ENCODE data around the gene OR13C9.
A peak's percentile ranks its signal among the peaks of the same experiment; 100 is the strongest.
"Not testable (repeated sequence)": the region's sequence is repeated elsewhere in the genome, so short reads cannot be mapped to it uniquely, and the experiment has no call there.

The OR13C9 gene, protein sequence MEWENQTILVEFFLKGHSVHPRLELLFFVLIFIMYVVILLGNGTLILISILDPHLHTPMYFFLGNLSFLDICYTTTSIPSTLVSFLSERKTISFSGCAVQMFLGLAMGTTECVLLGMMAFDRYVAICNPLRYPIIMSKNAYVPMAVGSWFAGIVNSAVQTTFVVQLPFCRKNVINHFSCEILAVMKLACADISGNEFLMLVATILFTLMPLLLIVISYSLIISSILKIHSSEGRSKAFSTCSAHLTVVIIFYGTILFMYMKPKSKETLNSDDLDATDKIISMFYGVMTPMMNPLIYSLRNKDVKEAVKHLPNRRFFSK

DNA sequence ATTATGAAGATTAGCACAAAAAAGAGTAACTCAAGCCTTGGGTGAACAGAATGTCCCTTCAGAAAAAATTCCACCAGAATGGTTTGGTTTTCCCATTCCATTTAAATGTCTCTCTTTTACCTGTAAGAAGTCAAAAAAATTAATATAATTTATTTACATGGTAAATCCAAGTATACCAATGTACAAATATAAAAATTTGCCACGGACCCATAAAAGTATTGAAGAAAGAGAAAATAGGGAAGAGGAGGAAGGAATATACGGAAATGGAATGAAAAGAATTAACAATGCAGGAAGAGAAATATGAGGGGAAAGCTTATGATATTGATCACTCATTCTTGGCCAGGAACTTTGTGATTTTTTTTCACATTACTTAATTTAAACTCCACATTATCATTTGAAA, at the start of gene OR13C9:
OR13C9 (minus strand) TSS at position 101 of the 400 bp plus-strand sequence; CDS start at position 101, 0 bp downstream.
- no peak for DNase-seq

DNA sequence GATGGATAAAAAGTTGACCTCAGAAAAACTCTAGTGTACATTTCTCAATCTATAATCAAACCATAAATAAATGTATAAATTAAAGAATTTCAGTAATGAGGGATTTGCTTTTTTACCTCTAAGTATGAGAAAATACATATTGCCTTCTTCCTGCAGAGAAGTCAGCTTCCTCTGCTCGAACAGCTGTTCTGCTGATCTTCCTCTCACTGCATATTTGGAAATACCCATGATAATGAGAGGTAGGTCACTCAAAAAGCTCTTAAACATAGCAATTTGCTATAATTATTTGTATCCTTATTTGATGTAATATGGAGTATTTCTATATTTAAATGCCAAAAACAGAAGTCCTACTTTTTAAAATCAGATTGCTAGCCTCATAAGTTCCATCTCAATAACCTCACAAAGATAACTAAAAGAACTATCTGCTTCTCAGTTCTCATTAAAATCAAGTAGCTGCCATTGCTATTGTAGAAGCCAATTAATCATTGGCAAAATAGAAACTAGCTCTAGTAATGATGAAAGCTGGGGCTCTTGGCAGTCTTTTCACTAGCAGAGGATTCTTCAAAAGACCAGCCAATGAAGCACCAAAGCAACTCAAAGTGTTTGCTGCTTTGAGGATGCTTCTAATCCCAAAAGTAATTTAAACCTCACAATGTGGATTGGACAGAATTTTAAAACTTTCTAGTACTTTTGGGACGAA, 40.6 kb upstream of the OR13C9 start:
- DNase-seq: no peak

DNA sequence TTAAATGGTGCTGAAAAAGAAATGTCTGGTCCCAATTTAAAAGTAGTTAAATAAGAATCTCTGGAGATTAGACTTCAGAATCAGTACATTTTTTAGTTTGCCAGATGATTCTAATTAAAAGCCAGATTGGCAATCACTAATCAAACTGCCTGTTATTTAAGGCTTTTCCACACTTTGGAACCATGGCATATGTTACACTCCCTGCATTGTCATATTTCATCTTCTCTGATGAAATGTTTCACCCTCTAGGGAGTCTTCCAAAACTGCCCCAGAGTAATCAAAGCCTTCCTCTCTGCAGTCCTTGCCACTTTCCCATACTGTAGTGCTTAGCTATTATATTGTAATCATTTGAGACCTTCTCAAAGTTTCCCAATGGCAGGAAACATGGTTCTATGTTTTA, 17.5 kb upstream of the OR13C9 start:
- DNase-seq: no peak

DNA sequence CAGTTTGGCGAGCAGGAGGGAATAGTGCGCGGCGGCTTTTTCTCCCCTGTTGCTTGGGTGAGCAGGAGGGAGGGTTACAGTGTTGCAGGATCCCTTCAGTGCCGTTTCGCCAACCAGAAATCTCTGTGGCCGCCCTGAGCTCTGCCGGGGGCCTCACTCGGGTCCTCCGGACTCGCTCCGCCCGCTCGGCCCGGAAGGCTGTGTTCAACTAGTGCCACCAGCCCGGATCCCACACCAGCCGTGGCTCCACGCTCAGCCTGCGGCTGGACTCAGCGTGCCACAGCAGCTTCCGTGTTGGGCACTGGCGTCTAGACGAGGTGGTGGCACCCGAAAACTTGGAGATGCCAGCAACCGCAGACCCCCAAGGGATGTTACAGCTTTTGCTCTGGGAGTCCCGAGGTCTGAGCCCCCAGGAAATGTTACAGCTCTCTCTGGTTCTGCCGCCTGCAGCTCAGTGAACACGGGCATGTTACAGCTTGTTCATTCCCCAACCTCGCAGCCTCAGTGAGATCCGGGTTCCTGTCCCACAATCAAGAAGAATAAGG, 16.0 kb upstream of the OR13C9 start:
- no peak for DNase-seq

DNA sequence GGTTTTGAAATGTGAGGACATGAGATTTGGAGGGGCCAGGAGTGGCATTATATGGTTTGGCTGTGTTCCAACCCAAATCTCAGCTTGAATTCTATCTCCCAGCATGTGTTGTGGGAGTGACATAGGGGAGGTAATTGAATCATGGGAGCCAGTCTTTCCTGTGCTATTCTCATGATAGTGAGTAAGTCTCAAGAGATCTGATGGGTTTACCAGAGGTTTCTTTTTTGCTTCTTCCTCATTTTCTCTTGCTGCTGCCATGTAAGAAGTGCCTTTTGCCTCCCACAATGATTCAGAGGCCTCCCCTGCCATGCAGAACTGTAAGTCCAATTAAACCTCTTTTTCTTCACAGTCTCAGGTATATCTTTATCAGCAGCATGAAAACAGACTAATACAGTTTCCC, 8.0 kb upstream of the OR13C9 start:
- DNase-seq: not testable (repeated sequence)

DNA sequence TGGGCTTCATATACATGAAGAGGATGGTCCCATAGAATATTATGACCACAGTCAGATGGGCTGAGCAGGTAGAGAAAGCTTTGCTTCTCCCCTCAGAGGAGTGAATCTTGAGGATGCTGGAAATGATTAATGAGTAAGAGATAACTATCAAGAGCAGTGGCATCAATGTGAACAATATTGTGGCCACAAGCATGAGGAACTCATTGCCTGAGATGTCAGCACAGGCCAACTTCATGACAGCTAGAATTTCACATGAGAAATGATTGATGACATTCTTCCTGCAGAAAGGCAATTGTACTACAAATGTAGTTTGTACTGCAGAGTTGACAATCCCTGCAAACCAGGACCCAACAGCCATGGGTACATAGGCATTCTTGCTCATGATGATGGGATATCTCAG, 586 bp downstream of the OR13C9 start:
- no peak for DNase-seq

DNA sequence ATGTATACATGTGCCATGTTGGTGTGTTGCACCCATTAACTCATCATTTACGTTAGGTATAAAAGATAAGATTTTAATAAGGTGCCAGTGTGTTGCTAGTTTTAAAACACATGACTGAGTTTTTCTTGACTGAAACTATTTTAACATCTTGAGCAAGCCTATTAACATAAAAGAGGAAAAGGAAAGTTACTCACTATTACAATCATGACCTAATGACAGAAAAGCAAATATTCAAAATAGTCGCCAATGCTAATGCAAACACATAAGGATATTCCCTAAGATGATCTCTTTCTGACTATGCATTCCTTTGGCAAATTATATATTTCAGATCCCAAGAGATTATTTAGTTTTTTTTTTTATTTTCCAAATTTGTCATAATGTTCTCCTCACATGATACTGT, 6.8 kb downstream of the OR13C9 start:
- no peak for DNase-seq

DNA sequence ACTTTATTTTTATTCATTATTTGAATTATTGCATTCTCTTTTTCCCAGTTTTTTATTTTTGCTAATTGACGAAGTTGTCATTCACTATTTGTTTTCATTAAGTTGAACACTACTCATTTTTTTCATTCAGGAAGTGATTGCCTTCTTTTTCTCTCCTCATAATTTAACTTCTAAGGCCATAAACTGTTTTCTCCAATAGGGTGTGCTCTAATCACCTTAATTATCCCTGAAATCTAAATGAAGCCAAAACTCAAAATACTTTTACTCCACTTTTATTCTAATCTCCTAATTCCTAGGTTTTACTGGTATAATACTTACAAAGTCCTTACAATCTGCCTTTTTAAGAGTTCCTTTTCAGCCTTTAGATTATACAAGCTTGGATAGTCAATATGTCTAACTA, 9.7 kb downstream of the OR13C9 start:
- no peak for DNase-seq

DNA sequence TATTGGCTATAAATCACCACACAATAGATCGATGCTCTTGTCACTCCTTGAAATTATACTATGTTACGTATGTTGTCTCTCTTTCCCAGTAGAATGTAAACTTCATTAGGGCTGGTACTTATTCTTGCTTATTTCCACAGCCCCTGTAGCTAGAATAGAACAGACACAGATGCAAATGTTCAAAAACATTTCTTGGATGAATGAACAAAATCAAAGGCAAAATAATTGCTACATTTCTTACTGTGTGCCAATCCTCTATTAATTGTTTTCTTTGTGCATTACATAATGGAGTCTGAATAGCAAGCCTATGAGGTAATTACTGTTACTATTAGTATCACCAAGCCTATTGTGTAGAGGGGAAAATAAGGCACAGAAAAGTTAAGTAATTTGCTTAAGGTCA, 11.9 kb downstream of the OR13C9 start:
- DNase-seq: peak; percentile 14

DNA sequence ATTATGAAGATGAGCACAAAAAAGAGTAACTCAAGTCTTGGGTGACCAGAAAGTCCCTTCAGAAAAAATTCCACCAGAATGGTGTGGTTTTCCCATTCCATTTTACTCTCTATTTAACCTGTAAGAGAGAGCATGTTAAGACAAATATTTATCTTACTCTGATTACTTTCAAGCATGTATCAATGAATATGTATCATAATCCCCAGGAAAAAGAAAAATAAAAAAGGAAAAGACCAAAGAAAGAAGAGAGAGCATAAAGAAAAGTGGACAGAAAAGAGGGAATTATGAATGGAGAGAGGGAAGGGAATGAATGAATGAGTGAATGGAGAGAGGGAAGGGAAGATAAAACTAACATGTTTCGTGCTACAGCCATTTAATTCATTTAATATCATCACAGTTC, 12.5 kb downstream of the OR13C9 start, which contains the start of gene OR13C2:
OR13C2 (minus strand) TSS at position 101 of the 400 bp plus-strand sequence; CDS start at position 101, 0 bp downstream.
- DNase-seq: not testable (repeated sequence)

DNA sequence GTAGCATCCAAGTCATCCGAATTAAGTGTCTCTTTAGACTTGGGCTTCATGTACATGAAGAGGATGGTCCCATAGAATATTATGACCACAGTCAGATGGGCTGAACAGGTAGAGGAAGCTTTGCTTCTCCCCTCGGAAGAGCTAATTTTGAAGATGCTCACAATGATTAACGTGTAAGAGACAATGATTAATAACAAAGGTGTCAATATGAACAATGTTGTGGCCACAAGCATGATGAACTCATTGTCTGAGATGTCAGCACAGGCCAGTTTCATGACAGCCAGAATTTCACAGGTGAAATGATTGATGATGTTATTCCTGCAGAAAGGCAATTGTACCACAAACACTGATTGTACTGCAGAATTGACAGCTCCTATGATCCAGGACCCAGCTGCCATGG, 13.2 kb downstream of the OR13C9 start:
- no peak for DNase-seq

DNA sequence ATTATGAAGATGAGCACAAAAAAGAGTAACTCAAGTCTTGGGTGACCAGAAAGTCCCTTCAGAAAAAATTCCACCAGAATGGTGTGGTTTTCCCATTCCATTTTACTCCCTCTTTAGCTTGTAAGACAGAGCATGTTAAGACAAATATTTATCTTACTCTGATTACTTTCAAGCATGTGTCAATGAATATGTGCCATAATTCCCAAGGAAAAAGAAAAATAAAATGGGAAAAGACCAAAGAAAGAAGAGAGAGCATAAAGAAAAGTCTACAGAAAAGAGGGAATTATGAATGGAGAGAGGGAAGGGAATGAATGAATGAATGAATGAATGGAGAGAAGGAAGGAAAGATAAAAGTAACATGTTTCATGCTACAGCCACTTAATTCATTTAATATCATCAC, 18.7 kb downstream of the OR13C9 start, which contains the start of gene OR13C5:
OR13C5 (minus strand) TSS at position 101 of the 400 bp plus-strand sequence; CDS start at position 101, 0 bp downstream.
- not testable (repeated sequence) for DNase-seq

DNA sequence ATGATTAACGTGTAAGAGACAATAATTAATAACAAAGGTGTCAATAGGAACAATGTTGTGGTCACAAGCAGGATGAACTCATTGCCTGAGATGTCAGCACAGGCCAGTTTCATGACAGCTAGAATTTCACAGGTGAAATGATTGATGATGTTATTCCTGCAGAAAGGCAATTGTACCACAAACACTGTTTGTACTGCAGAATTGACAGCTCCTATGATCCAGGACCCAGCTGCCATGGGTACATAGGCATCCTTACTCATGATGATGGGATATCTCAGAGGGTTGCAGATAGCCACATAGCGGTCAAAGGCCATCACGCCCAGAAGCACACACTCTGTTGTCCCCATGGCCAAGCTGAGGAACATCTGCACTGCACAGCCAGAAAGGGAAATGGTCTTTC, 19.3 kb downstream of the OR13C9 start:
- DNase-seq: not testable (repeated sequence)

DNA sequence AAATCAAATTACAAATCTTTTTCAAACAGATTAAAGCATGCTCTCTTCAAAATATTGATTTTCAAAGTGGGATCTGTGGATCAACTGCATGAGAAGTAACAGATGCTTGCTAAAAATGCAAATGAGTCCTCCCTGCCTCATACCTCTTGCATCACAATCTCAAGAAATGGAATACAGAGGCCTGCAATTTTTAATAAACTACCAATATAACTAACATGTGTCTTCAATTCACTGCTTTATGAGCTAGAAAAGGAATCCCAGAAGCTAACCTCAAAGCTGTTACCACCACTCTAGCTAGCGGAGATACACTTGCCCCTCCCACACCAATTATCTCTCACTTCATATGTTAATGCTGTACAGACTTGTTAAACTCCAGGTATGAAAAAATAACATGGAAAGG, 28.4 kb downstream of the OR13C9 start:
- no peak for DNase-seq

DNA sequence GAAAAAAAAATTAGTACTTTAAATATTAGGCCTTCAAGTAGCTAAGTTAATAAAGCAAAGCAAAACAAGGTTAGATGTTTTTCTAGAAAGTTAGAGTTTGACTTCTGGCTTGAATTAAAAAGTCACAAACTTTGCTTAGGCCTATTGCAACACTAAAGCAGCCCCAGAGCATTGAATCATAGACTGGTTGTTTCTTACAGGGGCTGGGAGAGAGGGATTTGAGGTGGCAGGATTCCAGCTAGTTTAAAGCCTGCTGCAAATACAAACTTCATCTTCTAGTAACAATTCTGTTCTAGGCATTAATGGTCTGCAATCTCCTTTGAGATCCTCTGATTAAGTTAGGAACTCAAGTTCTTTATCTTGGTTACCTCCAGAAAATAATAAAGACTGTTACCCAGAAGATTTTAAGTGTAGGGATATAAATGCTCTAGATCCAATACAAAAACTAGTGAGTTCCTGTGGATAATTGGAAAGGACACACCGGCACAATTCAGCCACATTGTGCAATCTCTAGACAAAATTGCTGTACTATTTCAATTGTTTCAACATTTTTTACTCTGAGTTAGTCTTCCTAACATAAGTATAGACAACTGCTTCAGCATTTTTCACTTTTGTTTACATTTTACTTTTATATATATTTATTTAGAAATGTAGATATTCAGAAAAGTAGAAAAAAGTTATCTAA, 31.4 kb downstream of the OR13C9 start:
- no peak for DNase-seq

DNA sequence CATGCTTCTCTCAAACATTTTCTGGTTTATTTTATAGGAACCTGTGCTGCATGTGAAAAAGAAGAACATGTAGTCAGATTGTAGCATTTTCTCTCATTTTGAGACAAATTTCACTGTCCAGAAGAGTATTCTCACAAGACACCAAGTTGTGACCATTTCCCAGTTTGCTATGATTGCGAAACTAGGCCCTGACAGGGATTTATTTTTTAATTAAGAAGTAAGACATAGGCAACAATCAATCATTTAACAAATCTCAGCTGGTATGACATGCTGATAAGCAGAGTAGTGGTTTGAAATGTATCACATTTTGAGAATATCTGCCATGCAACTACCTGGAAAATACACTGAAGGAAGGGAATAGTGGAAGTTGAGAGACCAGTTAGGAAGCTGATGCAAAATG, 37.4 kb downstream of the OR13C9 start:
- DNase-seq: no peak

DNA sequence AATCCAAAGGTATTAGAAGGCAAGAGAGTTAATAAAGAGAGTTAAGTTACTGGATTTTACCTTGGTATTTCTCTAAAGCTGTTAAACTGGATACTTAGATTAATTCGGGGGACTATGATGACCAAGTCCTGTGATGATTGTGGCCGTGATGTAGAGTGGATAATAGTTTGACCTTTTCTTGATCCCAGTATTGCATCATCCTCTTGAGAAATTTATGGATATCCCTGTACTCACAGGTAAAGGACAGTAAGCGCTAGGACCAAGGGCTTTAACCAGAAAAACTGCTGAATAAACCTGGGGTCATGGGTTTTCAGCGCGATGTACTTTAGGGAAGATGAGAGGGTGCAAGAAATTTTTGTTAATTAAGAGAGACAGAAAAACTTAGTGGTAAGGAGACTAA, 40.7 kb downstream of the OR13C9 start:
- DNase-seq: no peak

DNA sequence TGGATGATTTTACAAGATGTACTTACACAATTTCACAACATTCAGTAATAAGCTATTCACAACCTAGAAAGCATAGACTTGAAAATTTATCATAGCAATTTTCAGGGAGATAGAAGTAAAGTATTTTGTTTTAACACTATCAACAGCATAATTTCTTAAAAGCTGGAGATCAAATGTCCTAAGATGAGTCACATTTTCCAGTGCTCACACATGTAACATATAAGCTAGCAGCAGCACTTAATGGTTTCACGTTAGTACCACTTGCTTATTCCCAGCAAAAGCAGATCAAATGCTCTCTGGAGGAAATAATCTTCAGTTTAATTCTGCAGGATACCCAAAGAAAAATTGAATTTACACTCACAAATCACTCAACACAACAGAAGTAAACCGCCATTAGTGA, 42.5 kb downstream of the OR13C9 start:
- no peak for DNase-seq

DNA sequence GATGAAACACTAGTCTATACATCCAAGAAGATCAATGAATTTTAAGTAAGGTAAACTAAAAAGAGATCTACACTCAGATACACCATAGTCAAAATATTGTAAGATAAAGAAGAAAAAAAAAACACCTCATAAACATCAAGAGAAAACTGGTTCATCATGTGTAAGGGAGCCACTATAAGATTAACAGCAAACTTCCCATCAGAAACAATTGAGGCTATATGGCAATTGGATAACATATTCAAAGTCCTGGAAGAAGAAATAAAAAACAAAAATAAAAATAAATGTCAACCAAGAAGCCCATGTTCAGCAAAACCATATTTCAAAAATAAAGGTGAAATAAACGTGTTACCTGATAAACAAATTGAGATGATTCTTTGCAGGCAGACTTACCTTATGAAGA, 45.4 kb downstream of the OR13C9 start:
- DNase-seq: no peak

DNA sequence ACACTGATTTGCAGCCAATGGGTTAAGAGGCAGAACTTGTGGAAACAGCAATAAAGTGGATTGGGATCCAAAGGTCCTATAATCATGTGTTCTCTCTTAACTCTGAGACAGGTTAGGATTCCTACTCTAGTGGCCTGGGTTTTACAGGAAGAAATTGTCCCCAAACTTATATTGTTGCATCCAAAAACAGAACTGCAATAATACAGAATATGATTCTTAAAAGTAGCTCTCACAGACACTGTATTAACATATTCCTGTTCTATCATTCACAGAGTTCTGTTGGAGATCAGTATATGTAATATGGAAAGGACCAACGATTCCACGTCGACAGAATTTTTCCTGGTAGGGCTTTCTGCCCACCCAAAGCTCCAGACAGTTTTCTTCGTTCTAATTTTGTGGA, 49.1 kb downstream of the OR13C9 start, which contains the start of gene OR13C8:
OR13C8 (plus strand) TSS at position 301 of the 400 bp plus-strand sequence; CDS start at position 301, 0 bp downstream.
- no peak for DNase-seq
